GM21381 (cell line): ENCODE measurements around the gene MLF2.

Experiments
- ATAC-seq: cut with Tn5 transposase; IDR thresholded peaks from one replicate; pipeline ENCODE4 v1.9.1; 2021; ENCODE audit warnings: mild to moderate bottlenecking, moderate library complexity; ENCODE audit not compliant: unreplicated experiment

MLF2 gene

DNA sequence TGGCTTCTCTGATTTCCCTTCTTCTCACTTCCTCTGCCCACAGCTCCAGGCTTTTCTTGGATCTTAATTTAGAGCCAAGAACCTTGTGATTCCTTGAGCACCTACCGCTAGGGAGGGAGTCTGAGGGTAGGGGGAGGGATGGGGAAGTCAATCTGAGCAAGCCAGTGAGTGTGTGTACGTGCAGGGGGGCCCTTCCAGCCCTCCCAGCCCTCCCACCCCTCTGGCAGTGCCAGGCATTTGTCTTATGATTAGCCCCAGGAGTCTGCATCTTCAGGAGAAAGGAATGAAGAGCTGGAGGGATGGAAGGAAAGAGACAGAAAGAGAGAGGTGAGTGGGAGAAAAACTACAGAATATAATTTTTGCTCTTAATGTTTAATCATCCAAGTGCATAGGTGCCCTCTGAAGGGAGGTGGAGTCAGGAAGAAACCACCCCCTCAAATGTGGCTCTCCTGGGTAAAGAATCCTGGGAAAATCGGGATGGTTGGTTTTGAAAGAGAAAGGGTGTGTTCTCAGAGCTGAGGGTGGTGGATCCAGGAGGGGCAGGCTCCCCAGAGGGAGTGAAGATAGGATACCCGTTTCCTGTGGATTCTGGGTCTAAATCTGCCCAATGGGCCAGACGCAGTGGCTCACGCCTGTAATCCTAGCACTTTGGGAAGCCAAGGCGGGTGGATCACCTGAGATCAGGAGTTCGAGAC lies 54.4 kb downstream of the MLF2 start:
- ATAC-seq = no peak
